Tibial nerve (tissue), 4 donors: ENCODE results near the gene NSUN6. TPM values are rescaled to one million over a fixed set of nuclear protein-coding genes. Genes with fewer than 3 reads are reported as not detected.

Experiments used
- DNase-seq, 2 donors: peaks; one replicate each; pipeline ENCODE4 v3.0.0-alpha.2; 2019; ENCODE audit warnings: low spot score in 2 of 2
- H3K27ac ChIP-seq, 4 donors: fragments of 200-600 bp; sonication (generic) in 3 of 4; one replicate each; pipeline ENCODE4 v1.5.1; 2017 to 2019; ENCODE audit warnings: mild to moderate bottlenecking in 1 of 4
- H3K27me3 ChIP-seq, 2 donors: fragments of 200-600 bp; sonication (generic) in 1 of 2; one replicate each; pipeline versions ENCODE4 v1.5.1 to v1.6.0; 2017 to 2019
- H3K36me3 ChIP-seq, 3 donors: fragments of 200-600 bp; sonication (generic); one replicate each; pipeline ENCODE4 v1.5.1; 2018 to 2019
- H3K4me1 ChIP-seq, 4 donors: fragments of 200-600 bp; sonication (generic) in 3 of 4; one replicate each; pipeline ENCODE4 v1.5.1; 2017 to 2019
- H3K4me3 ChIP-seq, 4 donors: fragments of 200-600 bp; sonication (generic) in 3 of 4; one replicate each; pipeline ENCODE4 v1.5.1; 2017 to 2019; ENCODE audit warnings: mild to moderate bottlenecking in 1 of 4, moderate library complexity in 1 of 4
- H3K9me3 ChIP-seq, 4 donors: fragments of 200-600 bp; sonication (generic) in 3 of 4; one replicate each; pipeline ENCODE4 v1.5.1; 2017 to 2019
- CTCF ChIP-seq, 5 experiments: fragments of 200-600 bp in 3 of 5; fragments of 450-650 bp in 2 of 5; sonication (generic) in 3 of 5; IDR thresholded peaks; one replicate each; pipeline ENCODE4 v1.5.1; 2016 to 2019; ENCODE audit warnings: antibody characterized with exemption in 5 of 5, mild to moderate bottlenecking in 3 of 5, moderate library complexity in 2 of 5
- EP300 ChIP-seq, 2 donors: sonication (generic); formaldehyde crosslinking; IDR thresholded peaks; one replicate each; pipeline ENCODE4 v1.6.1; 2017; ENCODE audit warnings: antibody characterized with exemption in 2 of 2, mild to moderate bottlenecking in 1 of 2
- POLR2A ChIP-seq, 2 donors: fragments of 450-650 bp; IDR thresholded peaks; one replicate each; pipeline ENCODE4 v1.6.1; 2017; ENCODE audit warnings: antibody characterized with exemption in 2 of 2, mild to moderate bottlenecking in 2 of 2, moderate library complexity in 2 of 2
- WGBS, 2 donors: methylation state at CpG; one replicate each; pipeline ENCODE4 v1.1.5; 2018; 5-methylcytosine and 5-hydroxymethylcytosine counted together
- total RNA-seq, 4 donors: library from RNA; depleted of rRNA; stranded (reverse); fragments of >200 nt; gene quantifications; one replicate each; pipeline ENCODE4 v1.1.0, GENCODE V29; 2016

NSUN6 gene
- total RNA-seq, 4 donors from 2014 or later: 15.6 to 30.6 (median 24.7) TPM

GRCh38 chr10:18557960-18558359 is 93.4 kb downstream of the NSUN6 start:
- peaks cover 0 to 7% (median 0%) of the 10 kb centered on the region in 4 donors for H3K9me3 ChIP-seq
- no peak for DNase-seq
- H3K4me3 ChIP-seq: no peak overlapping the region
- no peak overlapping the region for H3K27ac ChIP-seq
- H3K36me3 ChIP-seq: peaks cover 0 to 95% (median 0%) of the 10 kb centered on the region in 3 donors
- H3K27me3 ChIP-seq: no peaks in the 10 kb centered on the region
- WGBS, 2 donors: 92 to 100% methylated on average over 1 of the region's 1 CpG
- no peak for TF ChIP-seq POLR2A (IDR thresholded peaks at IDR 0.05)
- no peak for TF ChIP-seq CTCF (IDR thresholded peaks at IDR 0.05)
- TF ChIP-seq EP300 (IDR thresholded peaks at IDR 0.05): no peak
- H3K4me1 ChIP-seq: no peaks in the 10 kb centered on the region

DNA sequence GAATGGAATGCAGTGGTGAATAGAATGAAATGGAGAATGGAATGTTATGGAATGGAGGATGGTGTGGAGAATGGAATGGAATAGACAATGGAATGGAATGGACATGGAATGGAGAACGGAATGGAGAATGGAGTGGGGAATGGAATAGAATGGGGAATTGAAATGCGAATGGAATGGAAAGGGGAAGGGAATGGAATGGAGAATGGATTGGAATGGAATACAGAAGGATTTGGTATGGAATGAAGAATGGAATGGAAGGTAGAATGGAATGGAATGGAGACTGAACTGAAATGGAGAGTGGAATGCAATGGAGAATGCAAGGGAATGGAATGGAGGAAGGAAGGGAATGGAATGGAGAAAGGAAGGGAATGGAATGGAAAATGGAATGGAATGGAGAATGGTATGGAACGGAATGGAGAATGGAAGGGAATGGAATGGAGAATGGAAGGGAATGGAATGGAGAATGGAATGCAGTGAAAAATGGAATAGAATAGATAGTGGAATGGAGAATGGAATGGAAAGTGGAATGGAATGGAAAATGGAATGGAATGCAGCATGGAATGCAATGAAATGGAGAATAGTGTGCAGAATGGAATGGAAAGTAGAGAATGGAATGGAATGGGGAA is 94.8 kb downstream of the NSUN6 start:
- no peak overlapping the region for H3K4me3 ChIP-seq
- peaks cover 0 to 94% (median 0%) of the 10 kb centered on the region in 3 donors for H3K36me3 ChIP-seq
- DNase-seq: no peak
- peaks cover 0 to 7% (median 0%) of the 10 kb centered on the region in 4 donors for H3K9me3 ChIP-seq
- H3K27ac ChIP-seq: no peak overlapping the region
- no peaks in the 10 kb centered on the region for H3K4me1 ChIP-seq
- H3K27me3 ChIP-seq: no peaks in the 10 kb centered on the region
- WGBS, 2 donors: 95 to 97% methylated on average over 3 of the region's 3 CpGs
- TF ChIP-seq EP300 (IDR thresholded peaks at IDR 0.05): no peak
- TF ChIP-seq POLR2A (IDR thresholded peaks at IDR 0.05): no peak
- no peak for TF ChIP-seq CTCF (IDR thresholded peaks at IDR 0.05)

- peaks cover 0 to 7% (median 0%) of the 10 kb centered on the region in 4 donors for H3K9me3 ChIP-seq
- 94% methylated on average over 3 of the region's 3 CpGs for WGBS, 2 donors
- no peak overlapping the region for H3K27ac ChIP-seq
- TF ChIP-seq POLR2A (IDR thresholded peaks at IDR 0.05) (no peak), CTCF (IDR thresholded peaks at IDR 0.05) (no peak), EP300 (IDR thresholded peaks at IDR 0.05) (no peak)
- no peak overlapping the region for H3K4me3 ChIP-seq
- no peak for DNase-seq
- H3K27me3 ChIP-seq: no peaks in the 10 kb centered on the region
- no peaks in the 10 kb centered on the region for H3K4me1 ChIP-seq
- H3K36me3 ChIP-seq: peaks cover 0 to 86% (median 0%) of the 10 kb centered on the region in 3 donors
These were observed 96.9 kb downstream of the NSUN6 start for GRCh38 chr10:18554479-18554878.

- H3K4me3 ChIP-seq: no peak overlapping the region
- H3K9me3 ChIP-seq: no peaks in the 10 kb centered on the region
- no peaks in the 10 kb centered on the region for H3K27me3 ChIP-seq
- H3K27ac ChIP-seq: no peak overlapping the region
- DNase-seq: no peak
- H3K36me3 ChIP-seq: peaks cover 0 to 61% (median 0%) of the 10 kb centered on the region in 3 donors
- TF ChIP-seq EP300 (IDR thresholded peaks at IDR 0.05): no peak
- no peak for TF ChIP-seq CTCF (IDR thresholded peaks at IDR 0.05)
- no peak for TF ChIP-seq POLR2A (IDR thresholded peaks at IDR 0.05)
- WGBS, 2 donors: 87 to 98% methylated on average over 2 of the region's 2 CpGs
- no peaks in the 10 kb centered on the region for H3K4me1 ChIP-seq
These were observed 99.9 kb downstream of the NSUN6 start for GRCh38 chr10:18551473-18551872.

DNA sequence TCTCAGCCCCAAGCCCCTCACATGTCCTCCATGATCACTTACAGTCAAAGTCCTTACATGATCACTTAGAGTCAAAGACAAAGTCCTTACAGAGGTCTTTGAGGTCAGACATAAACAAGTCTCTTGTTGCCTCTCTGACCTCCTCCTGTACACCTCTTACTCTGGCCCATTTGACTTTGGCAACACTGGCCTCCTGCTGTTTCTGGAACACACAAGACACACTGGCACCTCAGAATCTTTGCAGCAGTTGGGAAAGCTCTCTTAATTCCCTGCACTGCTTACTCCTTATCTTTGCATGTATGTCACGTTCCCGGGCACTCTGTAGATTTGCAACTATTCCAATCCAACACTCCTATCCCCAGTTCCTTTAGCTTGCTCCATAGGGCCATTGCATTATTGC is 102.3 kb downstream of the NSUN6 start:
- no peaks in the 10 kb centered on the region for H3K27me3 ChIP-seq
- 94 to 97% methylated on average over 2 of the region's 2 CpGs for WGBS, 2 donors
- H3K27ac ChIP-seq: no peak overlapping the region
- H3K36me3 ChIP-seq: peaks cover 0 to 53% (median 0%) of the 10 kb centered on the region in 3 donors
- TF ChIP-seq EP300 (IDR thresholded peaks at IDR 0.05) (no peak), POLR2A (IDR thresholded peaks at IDR 0.05) (no peak), CTCF (IDR thresholded peaks at IDR 0.05) (no peak)
- no peak overlapping the region for H3K4me3 ChIP-seq
- no peaks in the 10 kb centered on the region for H3K9me3 ChIP-seq
- DNase-seq: no peak
- H3K4me1 ChIP-seq: no peaks in the 10 kb centered on the region
